DND-41 (cell line): ENCODE measurements around the gene NPFFR1.

ENCODE experiments used
- CTCF ChIP-seq: IDR thresholded peaks from 2 replicates; pipeline ENCODE4 v1.5.1; 2012; ENCODE audit warnings: borderline replicate concordance, low read length, moderate library complexity, mild to moderate bottlenecking; ENCODE audit not compliant: poor library complexity, severe bottlenecking; ENCODE audit errors: extremely low read depth
- EZH2 ChIP-seq: IDR thresholded peaks from 3 replicates; pipeline ENCODE4 v1.6.1; 2012; ENCODE audit warnings: borderline replicate concordance, low read depth, mild to moderate bottlenecking, moderate library complexity, low read length, inconsistent platforms; ENCODE audit not compliant: severe bottlenecking

DNA sequence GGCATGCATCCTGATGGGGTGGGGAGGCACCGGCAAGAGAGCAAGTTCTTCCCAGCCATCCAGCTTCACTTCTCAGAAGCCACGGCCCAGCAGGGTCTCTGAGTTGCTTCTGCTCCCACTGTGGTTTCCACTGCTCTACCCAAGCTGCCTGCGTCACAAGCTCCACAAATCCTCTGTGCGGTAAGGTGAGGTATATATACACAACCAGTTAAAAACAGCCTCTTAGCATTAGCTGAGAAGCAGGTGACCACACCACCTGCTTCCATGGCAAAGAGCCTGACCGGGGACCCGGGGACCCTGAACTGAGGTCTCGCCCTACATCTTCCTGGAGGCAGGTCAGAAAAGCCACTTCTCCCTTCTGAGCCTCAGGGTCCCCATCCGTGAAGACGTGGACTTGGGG, 46.9 kb upstream of the NPFFR1 start:
- TF ChIP-seq CTCF (no peak), EZH2 (no peak)
